ENCODE data around the gene CBFB. TPM values are rescaled to one million over a fixed set of nuclear protein-coding genes. Genes with fewer than 3 reads are reported as not detected.

The CBFB gene
- total RNA-seq, 2 experiments from 2014 or later = 236 to 238 TPM

- POLR2A ChIA-PET = interaction anchor here (0.7 to 4.0 kb wide), 8 partner anchors 8 to 107 kb away, joined by 3 to 43 read pairs (median 4); partner anchors contain the start of genes CBFB and TRADD
- no peak for DNase-seq
- Mint-ChIP-seq H3K27ac (peak overlapping the region; percentile 87), H3K4me3 (peak overlapping the region; percentile 50), H3K9me3 (no peaks in the 10 kb centered on the region), H3K4me1 (peaks cover 47% of the 10 kb centered on the region), H3K27me3 (no peaks in the 10 kb centered on the region), H3K36me3 (ENCODE audit: low read depth) (peaks cover 33% of the 10 kb centered on the region)
- CTCF ChIA-PET = interaction anchor here (1.0 to 4.3 kb wide), 3 partner anchors 34 to 105 kb away, joined by 5 to 19 read pairs (median 6); no protein-coding TSS in a partner anchor
Measured at GRCh38 chr16:67052399-67052798, 23.4 kb downstream of the CBFB start.

- DNase-seq = no peak
- Mint-ChIP-seq H3K36me3 (ENCODE audit: low read depth) (peaks cover 36% of the 10 kb centered on the region), H3K27me3 (no peaks in the 10 kb centered on the region), H3K9me3 (no peaks in the 10 kb centered on the region), H3K4me3 (peak overlapping the region; percentile 50), H3K4me1 (peaks cover 55% of the 10 kb centered on the region), H3K27ac (peak overlapping the region; percentile 87)
- ChIA-PET POLR2A (interaction anchor here (0.7 to 4.0 kb wide), 10 partner anchors 10 to 105 kb away, joined by 3 to 43 read pairs (median 4); partner anchors contain the start of genes CBFB and TRADD), CTCF (interaction anchor here (0.6 to 4.3 kb wide), 5 partner anchors 10 to 135 kb away, joined by 3 to 19 read pairs (median 4); partner anchors contain the start of gene CDH16)
Measured at GRCh38 chr16:67053767-67054334, 24.9 kb downstream of the CBFB start.

GRCh38 chr16:67054901-67055300 is 26.0 kb downstream of the CBFB start:
- ChIA-PET CTCF (interaction anchor here (0.7 to 4.3 kb wide), 9 partner anchors 11 to 105 kb away, joined by 3 to 19 read pairs (median 4); partner anchors contain the start of genes FBXL8 and TRADD), POLR2A (interaction anchor here (1.1 to 4.0 kb wide), 6 partner anchors 11 to 96 kb away, joined by 3 to 43 read pairs (median 4); partner anchors contain the start of genes B3GNT9 and CBFB)
- H3K27me3 Mint-ChIP-seq = no peaks in the 10 kb centered on the region
- peak overlapping the region; percentile 87 for H3K27ac Mint-ChIP-seq
- H3K4me3 Mint-ChIP-seq = no peak overlapping the region
- no peaks in the 10 kb centered on the region for H3K9me3 Mint-ChIP-seq
- H3K36me3 Mint-ChIP-seq (ENCODE audit: low read depth) = peaks cover 42% of the 10 kb centered on the region
- H3K4me1 Mint-ChIP-seq = peaks cover 61% of the 10 kb centered on the region
- no peak for DNase-seq

- Mint-ChIP-seq H3K36me3 (ENCODE audit: low read depth) (peaks cover 51% of the 10 kb centered on the region), H3K27ac (peak overlapping the region; percentile 85), H3K4me3 (peak overlapping the region; percentile 13), H3K4me1 (peaks cover 66% of the 10 kb centered on the region), H3K27me3 (no peaks in the 10 kb centered on the region), H3K9me3 (no peaks in the 10 kb centered on the region)
- DNase-seq = peak; percentile 30
- ChIA-PET POLR2A (interaction anchor here (0.6 to 4.0 kb wide), 7 partner anchors 11 to 95 kb away, joined by 3 to 43 read pairs (median 4); partner anchors contain the start of genes B3GNT9 and CBFB), CTCF (interaction anchor here (1.1 to 4.3 kb wide), 5 partner anchors 38 to 104 kb away, joined by 4 to 19 read pairs (median 4); partner anchors contain the start of genes FBXL8 and TRADD)
Measured at GRCh38 chr16:67055712-67056487, 27.0 kb downstream of the CBFB start.

- CTCF ChIA-PET = interaction anchor here (1.0 to 1.2 kb wide), 2 partner anchors 19 to 45 kb away, joined by 3 read pairs; no protein-coding TSS in a partner anchor
- H3K36me3 Mint-ChIP-seq (ENCODE audit: low read depth) = peaks cover 51% of the 10 kb centered on the region
- H3K4me1 Mint-ChIP-seq = peaks cover 36% of the 10 kb centered on the region
- H3K27me3 Mint-ChIP-seq = no peaks in the 10 kb centered on the region
- no peaks in the 10 kb centered on the region for H3K9me3 Mint-ChIP-seq
- peak overlapping the region; percentile 63 for H3K27ac Mint-ChIP-seq
- POLR2A ChIA-PET = interaction anchor here (0.7 to 1.2 kb wide), 2 partner anchors 9 to 45 kb away, joined by 3 read pairs; no protein-coding TSS in a partner anchor
- no peak for DNase-seq
- H3K4me3 Mint-ChIP-seq = peak overlapping the region; percentile 11
Measured at GRCh38 chr16:67063008-67063407, 34.1 kb downstream of the CBFB start.

GRCh38 chr16:67068212-67068753 is 39.3 kb downstream of the CBFB start:
- ChIA-PET CTCF (interaction anchor here (0.5 to 1.8 kb wide), 2 partner anchors 50 to 749 kb away, joined by 3 to 7 read pairs; no protein-coding TSS in a partner anchor), POLR2A (interaction anchor here (1.0 to 1.4 kb wide), 2 partner anchors 15 to 26 kb away, joined by 4 read pairs; no protein-coding TSS in a partner anchor)
- no peak overlapping the region for H3K27ac Mint-ChIP-seq
- H3K36me3 Mint-ChIP-seq (ENCODE audit: low read depth) = peaks cover 45% of the 10 kb centered on the region
- no peaks in the 10 kb centered on the region for H3K9me3 Mint-ChIP-seq
- H3K4me3 Mint-ChIP-seq = no peak overlapping the region
- no peaks in the 10 kb centered on the region for H3K27me3 Mint-ChIP-seq
- DNase-seq = no peak
- H3K4me1 Mint-ChIP-seq = peaks cover 4% of the 10 kb centered on the region

GRCh38 chr16:67071476-67072048 is 42.6 kb downstream of the CBFB start:
- Mint-ChIP-seq H3K9me3 (no peaks in the 10 kb centered on the region), H3K27ac (no peak overlapping the region), H3K4me1 (no peaks in the 10 kb centered on the region), H3K36me3 (ENCODE audit: low read depth) (peaks cover 53% of the 10 kb centered on the region), H3K4me3 (no peak overlapping the region), H3K27me3 (no peaks in the 10 kb centered on the region)
- CTCF ChIA-PET = no interaction called here
- DNase-seq = no peak
- POLR2A ChIA-PET = no interaction called here

- DNase-seq = no peak
- ChIA-PET POLR2A (interaction anchor here (0.8 to 1.3 kb wide), 2 partner anchors 46 to 359 kb away, joined by 3 read pairs; partner anchors contain the start of gene CBFB), CTCF (interaction anchor here (1.3 kb wide), 1 partner anchor 80 kb away, joined by 3 read pairs; no protein-coding TSS in a partner anchor)
- H3K27me3 Mint-ChIP-seq = no peaks in the 10 kb centered on the region
- H3K4me3 Mint-ChIP-seq = no peak overlapping the region
- peaks cover 3% of the 10 kb centered on the region for H3K4me1 Mint-ChIP-seq
- no peak overlapping the region for H3K27ac Mint-ChIP-seq
- H3K9me3 Mint-ChIP-seq = no peaks in the 10 kb centered on the region
- peaks cover 42% of the 10 kb centered on the region for H3K36me3 Mint-ChIP-seq (ENCODE audit: low read depth)
Measured at GRCh38 chr16:67075331-67075730, 46.4 kb downstream of the CBFB start.

- no peak for DNase-seq
- Mint-ChIP-seq H3K36me3 (ENCODE audit: low read depth) (peaks cover 40% of the 10 kb centered on the region), H3K4me3 (no peak overlapping the region), H3K27me3 (no peaks in the 10 kb centered on the region), H3K9me3 (no peaks in the 10 kb centered on the region), H3K4me1 (peaks cover 7% of the 10 kb centered on the region), H3K27ac (no peak overlapping the region)
- ChIA-PET POLR2A (interaction anchor here (1.2 to 1.6 kb wide), 3 partner anchors 9 to 48 kb away, joined by 3 read pairs; no protein-coding TSS in a partner anchor), CTCF (no interaction called here)
Measured at GRCh38 chr16:67077871-67078270, 48.9 kb downstream of the CBFB start.

GRCh38 chr16:67082100-67082499 is 53.2 kb downstream of the CBFB start:
- ChIA-PET CTCF (interaction anchor here (0.7 to 1.1 kb wide), 2 partner anchors 14 to 115 kb away, joined by 3 read pairs; no protein-coding TSS in a partner anchor), POLR2A (interaction anchor here (1.0 to 1.1 kb wide), 2 partner anchors 9 to 15 kb away, joined by 3 read pairs; no protein-coding TSS in a partner anchor)
- H3K9me3 Mint-ChIP-seq = no peaks in the 10 kb centered on the region

GRCh38 chr16:67082891-67083290 is 53.9 kb downstream of the CBFB start:
- H3K27me3 Mint-ChIP-seq = no peaks in the 10 kb centered on the region
- CTCF ChIA-PET = interaction anchor here (0.7 to 1.1 kb wide), 3 partner anchors 13 to 116 kb away, joined by 3 read pairs; no protein-coding TSS in a partner anchor
- peaks cover 12% of the 10 kb centered on the region for H3K4me1 Mint-ChIP-seq
- no peak for DNase-seq
- H3K4me3 Mint-ChIP-seq = no peak overlapping the region
- peaks cover 40% of the 10 kb centered on the region for H3K36me3 Mint-ChIP-seq (ENCODE audit: low read depth)
- H3K9me3 Mint-ChIP-seq = no peaks in the 10 kb centered on the region
- H3K27ac Mint-ChIP-seq = no peak overlapping the region
- POLR2A ChIA-PET = interaction anchor here (1.1 kb wide), 1 partner anchor 10 kb away, joined by 3 read pairs; no protein-coding TSS in a partner anchor

More at GRCh38 chr16:67082100-67082499, 53.2 kb downstream of the CBFB start:
- no peak overlapping the region for H3K27ac Mint-ChIP-seq
- H3K36me3 Mint-ChIP-seq (ENCODE audit: low read depth) = peaks cover 37% of the 10 kb centered on the region
- H3K4me3 Mint-ChIP-seq = no peak overlapping the region
- H3K27me3 Mint-ChIP-seq = no peaks in the 10 kb centered on the region
- DNase-seq = no peak
- peaks cover 12% of the 10 kb centered on the region for H3K4me1 Mint-ChIP-seq
